ENCODE results near the gene HDAC9. TPM values are rescaled to one million over a fixed set of nuclear protein-coding genes. Genes with fewer than 3 reads are reported as not detected.
A peak's percentile ranks its signal among the peaks of the same experiment; 100 is the strongest.

HDAC9 gene
- total RNA-seq, 1 donor from 2014 or later: 0.79 TPM

GRCh38 chr7:18521945-18522566, 26.5 kb downstream of the HDAC9 start:
- no peak for DNase-seq (ENCODE audit: low read depth in 2 of 2)

GRCh38 chr7:18524248-18524647, 28.7 kb downstream of the HDAC9 start:
- DNase-seq (ENCODE audit: low read depth in 2 of 2): no peak

DNA sequence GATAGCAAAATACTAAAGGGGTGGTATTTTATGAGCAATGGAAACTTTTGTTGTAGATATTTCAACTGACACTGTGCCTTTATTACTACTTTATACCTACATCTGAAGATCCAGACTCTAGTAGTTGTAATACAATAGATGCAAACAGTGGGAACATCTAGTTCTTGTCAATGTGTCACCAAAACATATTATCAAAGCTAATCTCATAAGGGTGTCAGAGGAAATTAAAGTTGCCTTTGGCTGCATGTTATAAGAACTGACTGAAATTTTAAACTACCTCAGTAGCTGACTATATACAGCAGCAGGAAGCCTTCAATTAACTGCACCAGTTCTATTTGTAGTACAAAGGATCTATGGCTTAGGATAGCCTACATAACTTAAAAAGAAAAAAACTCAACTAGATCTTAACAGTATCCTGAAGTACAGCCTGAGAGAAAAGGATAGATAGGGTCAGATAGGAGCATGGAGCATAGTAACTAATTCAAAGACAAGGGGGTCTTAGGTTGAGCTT, 30.9 kb downstream of the HDAC9 start:
- DNase-seq (ENCODE audit: low read depth in 2 of 2): no peak

- no peak for DNase-seq (ENCODE audit: low read depth in 2 of 2)
Measured at GRCh38 chr7:18529239-18529638, 33.7 kb downstream of the HDAC9 start.

DNA sequence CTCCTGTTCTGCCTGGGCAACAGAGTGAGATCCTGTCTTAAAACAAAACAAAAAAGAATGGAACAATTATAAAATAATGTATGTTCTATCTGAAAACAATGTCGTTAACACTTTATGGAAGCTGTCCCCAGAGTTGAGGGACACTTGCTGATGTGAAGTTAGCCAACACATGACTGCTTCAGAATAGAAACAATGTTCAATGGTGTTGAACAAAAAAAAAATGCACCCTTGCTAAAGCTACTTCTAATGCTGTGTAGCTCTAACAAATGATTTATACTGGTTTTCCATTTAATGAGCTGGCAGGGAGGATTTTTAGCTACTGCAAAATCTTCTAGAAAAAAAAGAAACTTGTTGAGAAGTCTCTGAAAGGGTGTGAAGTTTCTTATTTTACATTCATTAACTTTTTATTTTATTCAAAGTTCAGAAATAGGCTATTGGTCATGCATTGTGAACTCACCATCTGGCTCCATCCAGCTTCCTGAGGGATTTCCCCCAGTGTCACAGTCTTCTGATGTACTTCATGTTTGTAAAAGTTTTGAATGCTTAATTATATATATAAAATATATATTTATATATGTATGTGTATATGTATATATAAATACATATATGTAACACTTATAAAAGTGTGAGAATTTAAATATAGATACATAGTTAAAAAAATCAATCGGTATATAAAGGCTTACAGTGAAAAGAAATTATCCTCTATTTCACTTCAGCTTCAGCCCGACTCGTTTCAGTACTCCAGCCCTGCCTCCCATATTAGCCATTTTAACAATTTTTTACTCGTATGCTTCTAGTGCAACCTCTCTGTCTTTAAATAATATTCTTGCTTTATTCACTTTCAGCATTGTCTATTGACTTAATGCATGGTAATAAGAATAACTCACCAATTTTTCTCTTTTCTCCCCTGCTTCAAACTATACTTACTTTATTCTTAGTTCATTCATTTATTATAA, 35.0 kb downstream of the HDAC9 start:
- DNase-seq (ENCODE audit: low read depth in 2 of 2): peak; percentile 61 to 66

DNA sequence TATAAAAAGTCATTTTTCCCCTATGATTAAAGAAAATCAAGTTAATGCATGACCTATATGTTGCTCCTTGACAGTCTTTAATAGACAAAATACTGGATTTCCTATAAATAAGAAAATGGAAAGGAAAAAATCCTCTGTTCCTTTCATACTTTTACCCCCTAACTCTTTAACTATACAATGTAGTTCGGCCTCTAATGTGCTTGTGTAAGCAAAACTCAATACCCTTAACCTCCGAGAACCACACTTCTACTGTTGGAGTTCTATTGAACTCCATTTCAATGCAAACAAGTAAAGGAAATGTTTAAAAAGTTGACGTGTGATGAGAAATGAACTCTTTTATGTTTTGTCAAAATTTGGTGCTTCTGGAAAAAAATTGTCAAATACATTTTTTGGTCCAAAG, 36.0 kb downstream of the HDAC9 start:
- DNase-seq (ENCODE audit: low read depth in 2 of 2): no peak

DNA sequence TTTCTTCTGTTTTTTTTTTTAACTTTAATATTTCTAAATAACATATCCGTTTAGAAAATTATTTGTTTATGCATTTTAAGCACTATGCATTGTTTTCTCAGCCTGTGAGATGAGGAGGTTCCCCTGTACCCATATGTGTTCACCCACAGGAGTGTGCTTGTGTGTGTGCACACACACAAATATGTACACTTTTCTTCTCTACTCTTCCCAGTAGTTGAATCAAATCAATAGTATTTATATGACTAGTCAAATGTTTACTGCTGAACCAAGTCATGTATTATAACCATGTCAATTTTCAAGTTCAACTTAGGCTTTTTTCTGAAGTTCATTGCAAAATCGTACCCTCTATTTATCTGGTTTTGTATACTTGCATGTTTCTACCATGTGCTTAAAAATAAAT, 37.3 kb downstream of the HDAC9 start:
- DNase-seq (ENCODE audit: low read depth in 2 of 2): no peak

- DNase-seq (ENCODE audit: low read depth in 2 of 2): no peak
Measured at GRCh38 chr7:18534481-18534880, 38.9 kb downstream of the HDAC9 start.

GRCh38 chr7:18535810-18536415, 40.4 kb downstream of the HDAC9 start:
- DNase-seq (ENCODE audit: low read depth in 2 of 2): no peak

GRCh38 chr7:18536486-18536885, 40.9 kb downstream of the HDAC9 start:
- DNase-seq (ENCODE audit: low read depth in 2 of 2): no peak

DNA sequence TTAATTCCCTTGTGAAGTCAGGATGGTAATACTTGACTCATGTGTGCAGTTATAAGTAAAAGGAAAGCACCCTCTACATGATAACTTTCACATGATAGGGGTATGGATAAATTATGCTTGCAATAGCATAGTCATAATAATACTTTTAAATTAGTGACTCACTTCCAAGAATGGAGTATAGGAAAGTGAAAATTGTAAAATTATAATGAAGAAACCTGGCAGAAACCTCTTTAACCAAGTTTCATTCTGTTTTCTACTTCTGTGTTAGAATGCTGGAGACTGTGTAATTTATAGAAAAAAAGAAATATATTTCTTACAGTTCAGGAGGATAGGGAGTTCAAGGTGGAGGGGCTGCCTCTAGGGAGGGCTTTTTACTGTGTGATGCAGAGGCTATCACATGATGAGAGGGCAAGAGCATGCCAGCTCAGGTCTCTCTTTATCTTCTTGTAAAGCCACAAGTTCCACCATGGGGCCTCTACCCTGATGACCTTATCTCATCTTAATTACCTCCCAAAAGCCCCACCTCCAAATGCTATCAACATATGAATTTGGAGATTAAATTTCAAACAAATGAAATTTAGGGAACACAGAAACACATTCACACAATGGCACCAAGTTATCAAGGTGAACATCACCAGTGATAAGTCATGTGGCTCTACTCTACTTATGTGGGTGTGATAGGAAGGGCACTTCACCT, 43.2 kb downstream of the HDAC9 start:
- DNase-seq (ENCODE audit: low read depth in 2 of 2): no peak

- no peak for DNase-seq (ENCODE audit: low read depth in 2 of 2)
Measured at GRCh38 chr7:18540396-18540795, 44.8 kb downstream of the HDAC9 start.

DNA sequence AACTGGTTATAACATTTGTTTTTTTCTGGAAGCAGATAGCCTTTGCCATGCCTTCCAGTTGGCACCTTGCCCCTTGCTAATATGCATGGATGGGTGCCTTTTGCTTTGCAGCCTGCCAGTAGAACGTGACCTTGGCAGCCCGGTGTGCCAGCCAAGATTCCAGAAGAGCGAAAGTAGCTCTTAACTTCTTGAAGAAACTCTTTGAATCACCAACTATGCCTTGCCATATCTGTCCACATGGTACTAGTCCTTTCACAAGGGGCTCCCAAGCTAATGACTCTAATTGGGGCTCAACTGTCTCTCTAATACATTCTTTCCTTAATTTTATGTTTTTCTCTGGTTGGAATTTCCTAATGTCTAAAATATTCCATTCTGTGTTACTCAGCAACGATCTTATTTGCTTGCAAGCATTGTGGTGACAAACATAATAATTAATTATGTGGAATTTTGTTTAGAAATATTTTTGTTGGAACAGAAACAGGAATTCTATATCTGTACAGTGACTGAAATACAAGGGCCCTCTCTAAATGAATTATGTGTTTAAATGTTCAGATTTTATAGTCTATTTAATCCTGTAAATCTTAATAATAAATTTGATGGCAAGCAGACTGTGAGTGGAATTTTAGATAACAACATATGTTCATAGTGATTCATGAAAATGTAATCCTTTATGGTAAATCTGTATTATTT, 45.8 kb downstream of the HDAC9 start:
- DNase-seq (ENCODE audit: low read depth in 2 of 2): peak; percentile 4 to 77

DNA sequence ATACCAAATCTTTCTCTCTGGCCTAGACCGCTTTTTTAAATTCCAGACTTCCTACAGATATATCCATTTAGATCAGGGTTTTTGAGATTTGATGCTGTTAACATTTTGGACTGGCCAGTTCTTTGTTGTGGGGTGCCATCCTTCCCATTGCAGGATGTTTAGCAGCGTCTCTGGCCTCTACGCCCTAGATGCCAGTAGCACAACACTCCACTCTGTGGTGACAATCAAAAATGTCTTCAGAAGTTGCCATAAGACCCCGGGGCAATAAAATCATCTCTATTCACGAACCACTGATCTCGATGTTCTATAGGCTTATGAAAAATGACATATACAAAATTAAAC, 46.3 kb downstream of the HDAC9 start:
- no peak for DNase-seq (ENCODE audit: low read depth in 2 of 2)

DNA sequence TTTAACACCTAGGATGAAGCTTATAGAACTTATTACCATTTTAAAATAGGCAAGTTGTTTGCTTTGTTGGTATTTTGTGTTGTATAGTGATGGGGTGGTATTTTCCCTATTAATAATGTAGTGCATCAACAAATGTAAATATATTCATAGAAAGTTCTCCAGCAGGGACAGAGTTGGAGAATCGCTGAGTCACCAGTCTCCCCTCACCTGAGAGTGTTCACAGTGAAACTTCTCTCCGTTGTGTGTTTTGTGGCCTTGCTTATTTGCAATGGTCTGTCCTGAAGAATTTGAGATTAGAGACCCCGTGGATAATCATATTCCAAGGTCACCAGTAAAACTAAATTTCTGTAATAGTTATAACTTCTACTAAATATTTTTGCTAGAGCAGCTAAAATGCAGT, 51.0 kb downstream of the HDAC9 start:
- no peak for DNase-seq (ENCODE audit: low read depth in 2 of 2)

DNA sequence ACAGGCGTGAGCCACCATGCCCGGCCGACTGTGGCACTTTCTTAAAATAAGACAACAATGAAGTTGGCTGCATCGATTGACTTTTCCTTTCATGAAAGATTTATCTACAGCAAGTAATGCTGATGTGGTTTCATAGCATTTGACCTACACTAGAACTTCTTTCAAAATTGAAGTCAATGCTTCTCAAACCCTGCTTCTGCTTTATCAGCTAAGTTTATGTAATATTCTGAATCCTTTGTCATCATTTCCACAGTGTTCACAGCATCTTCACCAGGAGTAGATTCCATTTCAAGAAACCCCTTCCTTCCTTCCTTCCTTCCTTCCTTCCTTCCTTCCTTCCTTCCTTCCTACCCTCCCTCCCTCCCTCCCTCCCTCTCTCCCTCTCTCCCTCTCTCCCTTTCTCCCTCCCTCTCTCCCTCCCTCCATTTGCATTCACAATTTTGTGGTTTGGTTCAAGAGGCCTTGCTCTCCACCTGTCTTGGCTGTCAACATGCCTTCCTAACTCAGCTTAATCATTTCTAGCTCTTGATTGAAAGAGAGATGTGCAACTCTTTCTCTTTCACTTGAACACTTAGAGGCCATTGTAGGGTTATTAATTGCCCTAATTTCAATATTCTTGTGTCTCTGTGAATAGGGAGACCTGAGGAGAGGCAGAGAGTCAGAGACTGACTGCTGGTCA, 52.1 kb downstream of the HDAC9 start:
- no peak for DNase-seq (ENCODE audit: low read depth in 2 of 2)

GRCh38 chr7:18548534-18548933, 53.0 kb downstream of the HDAC9 start:
- no peak for DNase-seq (ENCODE audit: low read depth in 2 of 2)

GRCh38 chr7:18550574-18550973, 55.0 kb downstream of the HDAC9 start:
- DNase-seq (ENCODE audit: low read depth in 2 of 2): no peak

DNA sequence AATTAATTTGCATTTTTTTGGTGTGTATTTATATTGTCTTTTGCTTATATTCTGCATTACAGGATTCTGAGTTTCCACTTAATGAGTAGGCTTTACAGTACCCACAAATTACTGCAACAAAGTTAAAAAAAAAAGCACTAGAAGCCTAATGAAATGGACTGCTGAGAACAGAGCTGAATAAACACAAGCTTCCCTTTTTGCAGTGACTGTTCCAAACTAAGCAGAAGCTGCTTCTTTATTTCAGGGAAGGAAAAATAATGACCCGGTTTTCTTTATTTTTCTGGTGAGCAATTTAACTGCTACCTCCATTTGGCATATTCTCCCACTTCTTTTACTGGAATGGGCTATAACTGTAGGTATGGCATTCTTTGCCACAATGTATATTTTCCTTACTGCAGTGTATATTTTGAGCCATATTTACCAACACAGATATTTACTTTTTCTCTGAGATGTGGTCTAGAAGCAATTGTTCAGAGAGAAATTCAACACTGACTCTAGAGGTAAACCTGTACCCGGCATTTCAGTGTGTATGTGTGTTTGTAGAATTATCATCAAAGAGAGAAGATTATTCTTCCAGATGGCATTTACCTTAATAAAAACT, 56.9 kb downstream of the HDAC9 start:
- peak in 1 of 2 donors; percentile 70 for DNase-seq (ENCODE audit: low read depth in 2 of 2)

- DNase-seq (ENCODE audit: low read depth in 2 of 2): peak; percentile 9 to 74
Measured at GRCh38 chr7:18552943-18553604, 57.5 kb downstream of the HDAC9 start.

All from lung microvascular endothelial cell (primary cell).